H1 (cell line): ENCODE results near the gene KRT13. TPM values are rescaled to one million over a fixed set of nuclear protein-coding genes. Genes with fewer than 3 reads are reported as not detected.

ENCODE experiments used
- BCL11A ChIP-seq, 2 experiments: IDR thresholded peaks; one replicate each; pipeline ENCODE4 v1.6.1; 2011; ENCODE audit warnings: low read depth in 2 of 2, low read length in 2 of 2, mild to moderate bottlenecking in 2 of 2
- GTF2F1 ChIP-seq: IDR thresholded peaks from 2 replicates; pipeline ENCODE4 v1.6.1; 2012; ENCODE audit warnings: low read depth, low read length, improper control_type of control experiment, borderline replicate concordance
- HDAC6 ChIP-seq: IDR thresholded peaks from one replicate; pipeline ENCODE4 v1.7.1; 2012; ENCODE audit warnings: low read depth, mild to moderate bottlenecking, inconsistent platforms, low read length, moderate library complexity
- JUN ChIP-seq: IDR thresholded peaks from 2 replicates; pipeline ENCODE4 v1.6.1; 2011; ENCODE audit warnings: low read depth, mild to moderate bottlenecking, improper control_type of control experiment, low read length
- JUND ChIP-seq: IDR thresholded peaks from 2 replicates; pipeline ENCODE4 v1.6.1; 2011; ENCODE audit warnings: mild to moderate bottlenecking, improper control_type of control experiment, low read length
- KDM5A ChIP-seq: fragments of 200-600 bp; IDR thresholded peaks from 2 replicates; pipeline ENCODE4 v1.7.1; 2012; ENCODE audit warnings: mild to moderate bottlenecking, low read length, inconsistent platforms, mixed read lengths
- MAX ChIP-seq: IDR thresholded peaks from 2 replicates; pipeline ENCODE4 v1.6.1; 2012; ENCODE audit warnings: inconsistent platforms
- PHF8 ChIP-seq: fragments of 200-600 bp; sonication (generic); conservative IDR thresholded peaks from 2 replicates; pipeline ENCODE4 v1.7.1; 2012; ENCODE audit warnings: low read depth, mild to moderate bottlenecking, inconsistent platforms, low read length, moderate library complexity
- RAD21 ChIP-seq, 2 experiments: IDR thresholded peaks in 1 of 2; conservative IDR thresholded peaks in 1 of 2; 2 replicates each; pipeline ENCODE4 v1.6.1; 2011; ENCODE audit warnings: low read depth in 2 of 2, low read length in 2 of 2, improper control_type of control experiment in 1 of 2, inconsistent platforms in 1 of 2, mild to moderate bottlenecking in 1 of 2, moderate library complexity in 1 of 2
- RFX5 ChIP-seq: IDR thresholded peaks from 2 replicates; pipeline ENCODE4 v1.6.1; 2011; ENCODE audit warnings: low read depth, low read length, improper control_type of control experiment, borderline replicate concordance
- SP2 ChIP-seq: IDR thresholded peaks from 2 replicates; pipeline ENCODE4 v1.6.1; 2012; ENCODE audit warnings: mild to moderate bottlenecking, low read length, inconsistent platforms
- TCF12 ChIP-seq: IDR thresholded peaks from 2 replicates; pipeline ENCODE4 v1.6.1; 2011; ENCODE audit warnings: low read depth, mild to moderate bottlenecking, low read length
- polyA plus RNA-seq, 7 experiments: library from polyadenylated mRNA; depleted of rRNA in 3 of 7; stranded (reverse) in 5 of 7; unstranded in 2 of 7; fragments of >200 nt in 5 of 7; fragments of 200-250 nt in 2 of 7; gene quantifications; 1 replicate in 5 of 7; 2 replicates in 1 of 7; 4 replicates in 1 of 7; pipeline versions ENCODE4 v1.2.1 to v1.2.3, GENCODE V29; 2011 to 2013; ENCODE audit warnings: missing spikeins in 2 of 7, mixed read lengths in 2 of 7
- total RNA-seq: library from RNA; stranded (reverse); fragmentation: NEBNext Ultra II Directional; extraction: Animal tissue kit (Norgen Biotek cat#: 25700); gene quantifications from 2 replicates; pipeline ENCODE4 v1.2.1, GENCODE V29; 2021

Gene KRT13
- total and polyA plus RNA-seq, 2 of the 8 experiments (the other 6 are each of a cell fraction or from before 2014, with no cell fraction given) = 0.09 TPM; not detected in 1

GRCh38 chr17:41530062-41531048, 24.9 kb upstream of the KRT13 start (continued):
- TF ChIP-seq JUN (no peak), JUND (no peak), RFX5 (no peak), RAD21 (IDR thresholded peaks at IDR 0.05 in 1 of 2, conservative IDR thresholded peaks at IDR 0.05 in 1 of 2; ENCODE audit: low read depth in 2 of 2, low read length in 2 of 2) (no peak), PHF8 (no peak), HDAC6 (no peak), BCL11A (IDR thresholded peaks at IDR 0.05; ENCODE audit: low read depth in 2 of 2, low read length in 2 of 2) (no peak), KDM5A (no peak), SP2 (no peak), GTF2F1 (no peak), TCF12 (no peak), MAX (no peak)
- TF ChIP-seq, all 59 proteins: peak for 0
